HG03045 (cell line): ENCODE results near the gene EMC1.
"Not testable (repeated sequence)": the region's sequence is repeated elsewhere in the genome, so short reads cannot be mapped to it uniquely, and the experiment has no call there.

ENCODE experiments used
- ATAC-seq: cut with Tn5 transposase; IDR thresholded peaks from one replicate; pipeline ENCODE4 v1.9.1; 2021; ENCODE audit warnings: mild to moderate bottlenecking, moderate library complexity; ENCODE audit not compliant: unreplicated experiment

The EMC1 gene

DNA sequence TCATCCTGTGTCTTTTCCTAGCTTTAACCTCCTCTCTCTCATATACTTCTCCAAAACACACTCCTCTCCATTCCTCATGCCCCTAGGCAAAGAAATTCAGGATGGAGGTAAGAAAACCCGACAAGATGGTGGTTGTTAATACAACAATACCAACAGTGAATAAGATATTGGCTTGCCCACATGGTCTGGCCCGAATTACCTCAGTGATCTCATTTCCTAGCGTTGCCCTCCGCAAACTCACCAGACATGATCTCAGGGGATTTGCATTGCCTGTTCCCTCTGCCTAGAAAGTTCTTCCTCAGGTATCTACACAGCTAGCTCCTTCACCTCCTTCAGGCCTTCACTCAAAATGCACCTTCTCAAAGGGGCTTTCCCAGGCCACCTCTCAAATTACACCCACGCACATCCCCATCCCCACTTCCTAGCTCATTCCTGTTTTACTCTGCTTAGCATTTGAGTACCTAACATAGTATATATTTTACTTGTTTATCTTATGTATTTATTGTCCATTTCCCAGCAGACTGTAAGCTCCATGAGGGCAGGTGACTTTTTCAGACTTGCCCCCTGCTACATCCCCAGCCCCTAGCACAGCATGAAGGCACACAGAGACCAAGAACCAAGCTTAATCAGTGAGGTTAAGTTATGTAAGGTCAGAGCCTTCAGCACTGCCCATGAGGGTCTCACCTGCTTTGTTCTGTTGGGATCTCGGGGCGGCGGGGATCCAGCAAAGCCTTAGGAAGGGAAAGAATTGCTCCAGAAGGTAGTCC is 31.1 kb downstream of the EMC1 start:
- ATAC-seq = no peak

DNA sequence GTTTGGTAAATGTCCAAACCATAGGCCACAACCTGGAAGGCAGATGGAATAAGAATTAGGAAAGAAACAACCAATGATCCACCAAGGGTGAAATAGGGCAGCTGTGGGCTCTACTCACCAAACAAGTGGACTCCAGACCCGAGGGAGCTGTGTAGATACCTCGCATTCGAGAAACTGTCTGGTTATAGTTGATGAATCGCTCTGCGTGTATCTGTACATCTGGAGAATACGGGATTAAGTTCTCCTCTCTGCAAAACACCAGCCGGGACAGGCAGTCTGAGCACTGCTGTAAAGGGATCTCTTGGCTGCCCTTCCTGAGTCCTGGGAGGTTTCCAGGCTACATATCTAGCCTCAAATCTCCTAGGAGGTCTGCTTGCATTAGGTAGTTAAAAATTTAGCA is 31.9 kb downstream of the EMC1 start:
- no peak for ATAC-seq

DNA sequence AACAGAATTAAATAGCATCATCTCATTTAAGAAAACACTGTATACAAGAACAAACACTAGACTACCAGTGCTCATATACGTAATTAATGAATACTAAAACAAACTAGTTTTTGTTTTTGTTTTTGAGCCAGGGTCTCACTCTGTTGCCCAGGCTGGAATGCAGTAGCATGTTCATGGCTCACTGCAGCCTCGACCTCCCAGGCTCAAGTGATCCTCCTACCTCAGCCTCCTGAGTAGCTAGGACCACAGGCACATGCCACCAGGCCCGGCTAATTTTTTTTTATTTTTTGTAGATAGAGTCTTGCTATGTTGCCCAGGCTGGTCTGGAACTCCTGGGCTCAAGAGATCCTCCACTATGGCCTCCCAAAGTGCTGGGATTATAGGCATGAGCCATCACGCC is 34.7 kb downstream of the EMC1 start:
- ATAC-seq = not testable (repeated sequence)

DNA sequence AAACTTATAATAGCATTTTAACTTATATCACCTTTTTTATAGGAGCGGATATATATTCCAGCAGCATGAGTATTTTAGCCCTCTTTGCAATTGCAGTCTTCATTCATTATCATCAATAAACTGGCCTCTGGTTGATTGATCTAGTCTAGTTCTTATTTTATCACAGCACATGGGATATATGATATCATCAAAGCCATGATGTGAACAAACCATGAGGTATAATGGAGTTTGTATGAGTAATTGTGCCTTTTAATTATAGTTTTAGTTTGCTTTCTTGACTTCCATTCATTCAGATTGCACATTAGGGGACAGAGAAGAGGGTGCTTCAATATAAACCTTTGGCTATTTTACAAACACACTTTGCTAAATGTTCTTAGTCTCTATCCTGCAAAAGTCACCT is 37.7 kb downstream of the EMC1 start:
- ATAC-seq = no peak

DNA sequence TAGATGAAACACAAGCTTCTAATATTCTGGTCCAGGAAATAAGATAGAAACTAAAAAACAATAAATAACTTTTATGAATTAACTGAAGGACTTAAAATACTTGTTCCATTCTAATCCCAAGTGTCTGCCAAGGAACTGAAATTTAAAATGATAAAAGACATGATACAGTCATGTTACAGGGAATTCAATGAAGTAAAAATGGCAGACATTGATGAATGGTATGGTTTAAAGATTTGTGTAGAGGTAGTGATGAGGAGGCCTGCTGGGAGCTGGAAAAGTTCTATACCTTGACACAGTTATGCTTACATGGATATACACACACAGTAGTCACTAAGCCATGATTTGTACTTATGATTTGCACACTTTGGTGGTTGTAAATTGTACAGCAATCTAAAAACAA is 39.2 kb downstream of the EMC1 start:
- no peak for ATAC-seq

DNA sequence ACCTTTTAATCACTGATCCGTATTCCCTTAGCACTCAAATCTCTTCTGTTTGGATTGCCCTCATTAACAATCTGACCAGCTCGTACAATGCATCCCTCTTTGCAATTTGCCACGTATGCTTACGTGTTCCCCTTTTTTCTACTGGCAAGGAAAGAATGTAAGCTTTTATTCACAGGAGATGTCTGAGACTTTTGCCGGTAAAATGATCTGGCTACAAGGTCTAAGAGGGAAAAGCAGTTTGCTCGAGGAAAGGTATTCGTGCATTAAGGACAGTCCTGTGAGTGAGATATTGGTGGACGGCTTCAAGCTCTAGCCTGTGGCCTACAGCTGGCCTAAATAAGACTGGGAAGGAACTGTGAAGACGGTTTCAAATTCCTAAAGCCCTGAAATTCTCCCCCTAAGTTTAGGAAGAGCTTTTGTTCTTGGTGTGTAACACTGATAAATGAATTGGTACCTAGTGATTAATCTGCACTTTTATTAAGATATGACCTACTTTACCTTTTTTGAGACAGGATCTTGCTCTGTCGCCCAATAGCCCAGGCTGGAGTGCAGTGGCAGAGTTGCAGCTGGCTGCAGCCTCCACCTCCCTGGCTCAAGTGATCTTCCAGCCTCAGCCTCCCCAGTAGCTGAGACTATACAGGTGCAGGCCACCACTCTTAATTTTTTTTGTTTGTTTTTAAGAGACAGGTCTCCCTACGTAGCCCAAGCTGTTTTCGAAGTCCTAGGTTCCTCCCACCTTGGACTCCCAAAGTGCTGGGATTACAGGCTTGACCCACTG is 40.4 kb downstream of the EMC1 start:
- no peak for ATAC-seq

DNA sequence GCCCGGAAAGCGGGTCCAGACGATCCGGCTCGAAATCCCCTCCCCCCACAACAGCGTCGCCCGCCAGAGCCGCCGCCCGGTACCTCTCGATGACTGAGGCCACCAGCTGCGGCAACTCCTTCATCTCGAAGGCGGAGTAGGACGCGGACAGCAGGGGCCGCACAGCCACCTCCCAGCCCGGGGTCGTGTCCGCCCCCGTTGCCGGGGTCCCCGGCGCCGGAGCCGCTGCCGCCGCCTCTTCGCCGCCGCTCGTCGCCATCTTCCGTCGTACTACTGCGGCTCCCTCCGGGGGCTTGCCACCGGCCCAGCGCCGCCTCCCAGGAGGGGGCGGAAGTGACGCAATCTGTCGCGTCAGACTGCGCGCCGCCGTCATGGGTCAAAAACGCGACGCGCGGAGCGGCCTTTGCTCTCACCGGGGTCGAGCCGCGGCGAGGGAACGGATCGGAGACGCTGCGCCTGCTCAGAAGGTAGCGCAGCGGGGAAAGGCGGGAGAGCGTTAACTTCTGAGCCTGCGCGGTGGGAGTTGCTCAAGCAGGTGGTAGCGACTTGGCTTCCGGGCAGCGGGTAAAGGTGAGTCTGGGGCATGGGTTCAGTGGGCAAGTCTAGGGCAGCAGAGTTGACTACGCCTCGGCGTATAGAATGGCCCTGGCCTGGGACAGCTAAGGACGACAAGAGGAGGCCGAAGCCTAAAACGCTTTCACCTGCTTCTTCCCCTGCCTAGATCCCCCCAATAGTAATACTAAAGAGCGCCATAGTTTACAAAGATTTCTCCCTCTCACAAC is 41.1 kb downstream of the EMC1 start, which contains the start of gene UBR4:
Gene UBR4, minus strand, starts transcription at position 277 of the 782 bp plus-strand sequence. Its CDS starts 18 bp downstream, at position 259.
- peak; percentile 77 for ATAC-seq

DNA sequence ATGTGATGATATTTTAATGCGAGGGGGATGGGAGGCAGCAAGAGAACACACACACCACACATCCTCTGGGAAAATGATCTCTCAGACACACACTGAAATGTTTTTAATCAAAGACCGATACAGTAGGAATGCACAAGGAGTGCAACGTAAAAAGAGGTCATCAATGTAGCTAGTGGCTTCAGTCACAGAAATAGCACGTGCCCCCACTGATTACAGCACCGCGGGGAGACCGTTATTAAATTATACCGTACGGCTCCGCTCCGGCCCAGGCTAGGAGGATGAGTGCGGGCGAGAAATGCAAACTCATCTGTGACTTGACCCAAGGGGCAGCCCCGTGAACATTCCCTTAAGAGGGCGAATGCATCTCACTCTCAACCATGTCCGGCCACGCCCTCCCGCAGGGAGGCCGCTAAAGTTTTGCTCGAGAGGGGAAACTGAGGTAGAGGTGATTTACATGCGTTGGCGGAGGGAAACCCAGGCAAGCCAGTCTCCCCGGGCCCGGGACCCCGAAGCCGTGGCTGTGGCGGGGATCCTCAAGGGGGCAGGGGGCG is 41.8 kb downstream of the EMC1 start:
- peak; percentile 48 for ATAC-seq

DNA sequence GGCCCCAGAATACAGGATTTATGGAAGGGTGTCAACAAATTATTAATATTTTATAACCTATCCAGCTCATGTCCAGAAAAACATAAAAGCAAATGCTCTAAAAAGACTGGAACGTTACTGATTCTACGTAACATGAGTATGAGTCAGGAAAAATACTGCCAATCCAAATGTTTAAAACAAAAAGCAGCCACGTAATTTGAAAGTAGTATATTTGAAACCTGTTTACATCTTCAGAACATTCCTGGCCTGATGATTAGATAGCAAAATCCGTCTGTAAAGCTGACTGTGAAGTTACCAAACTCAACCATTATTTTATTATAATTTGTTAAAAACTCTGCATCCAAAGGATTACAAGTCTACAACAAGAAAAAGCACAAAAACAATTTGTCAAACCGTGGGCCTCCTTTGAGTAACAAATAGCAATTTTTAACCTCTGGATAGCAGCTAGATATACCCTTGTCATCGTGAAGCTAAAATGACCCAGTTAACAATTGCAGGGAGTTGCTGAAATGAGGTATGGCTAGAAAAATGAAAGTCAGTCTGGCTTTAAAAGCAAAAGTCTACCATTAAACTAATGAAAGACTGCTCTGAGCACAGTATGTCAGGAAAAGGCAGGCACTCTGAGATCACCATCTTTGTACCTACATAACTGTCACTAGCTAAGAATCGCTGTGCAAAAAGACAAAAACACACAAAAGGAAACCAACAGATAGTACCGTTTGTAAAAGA is 42.5 kb downstream of the EMC1 start:
- no peak for ATAC-seq

DNA sequence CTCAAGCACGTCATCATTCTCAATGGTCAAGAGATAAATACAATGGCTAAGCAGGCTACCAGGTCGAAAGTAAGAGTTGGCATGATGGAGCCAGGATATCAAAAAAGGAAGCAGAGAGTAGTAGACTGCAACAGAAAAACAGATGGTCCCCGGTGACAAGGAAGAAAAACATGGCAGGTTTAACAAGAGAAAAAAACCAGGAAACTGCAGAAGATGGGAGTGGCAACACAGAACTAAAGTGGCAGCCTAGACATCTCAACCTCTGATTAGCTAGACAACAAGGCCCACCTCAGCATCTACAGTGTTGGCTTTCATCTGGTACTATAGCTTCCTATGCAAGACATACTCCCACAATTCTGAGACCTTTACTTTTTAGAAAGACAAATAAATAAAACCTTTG is 44.4 kb downstream of the EMC1 start:
- no peak for ATAC-seq

DNA sequence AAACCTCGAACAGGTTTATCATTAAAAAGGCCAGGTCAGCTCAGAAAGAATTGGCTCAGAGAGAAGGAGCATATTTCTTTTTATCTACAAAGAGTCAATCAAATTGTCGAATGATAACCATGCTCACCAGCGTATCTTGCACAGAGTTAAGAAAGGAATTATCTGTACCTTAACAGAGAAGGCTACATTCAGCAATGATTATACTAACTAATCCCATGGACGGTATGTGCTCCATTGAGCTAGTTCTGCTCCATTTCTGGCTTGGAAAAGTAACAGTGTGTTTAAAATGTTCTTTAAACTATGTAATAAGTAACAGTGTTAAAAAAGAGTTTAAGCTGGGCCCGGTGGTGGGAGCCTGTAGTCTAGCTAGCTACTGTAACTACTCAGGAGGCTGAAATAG is 45.5 kb downstream of the EMC1 start:
- ATAC-seq = no peak

DNA sequence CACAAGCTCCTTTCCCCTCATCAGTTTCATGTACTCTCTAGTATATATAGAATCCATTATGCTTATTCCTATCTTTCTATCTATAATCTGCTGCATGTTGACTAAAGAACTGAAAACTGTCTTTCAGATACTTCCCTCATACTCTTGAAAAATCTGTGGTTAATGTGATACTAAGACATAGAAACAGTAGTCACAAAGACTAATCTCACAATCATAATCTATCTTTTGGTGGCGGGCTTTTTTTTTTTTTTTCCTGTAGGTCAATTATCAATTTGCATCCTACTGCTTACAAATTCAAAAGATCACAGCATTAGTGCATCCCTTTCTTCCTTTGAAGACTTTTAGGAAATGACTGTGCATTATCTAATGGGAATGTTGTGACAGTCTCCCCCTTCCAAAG is 45.9 kb downstream of the EMC1 start:
- no peak for ATAC-seq

DNA sequence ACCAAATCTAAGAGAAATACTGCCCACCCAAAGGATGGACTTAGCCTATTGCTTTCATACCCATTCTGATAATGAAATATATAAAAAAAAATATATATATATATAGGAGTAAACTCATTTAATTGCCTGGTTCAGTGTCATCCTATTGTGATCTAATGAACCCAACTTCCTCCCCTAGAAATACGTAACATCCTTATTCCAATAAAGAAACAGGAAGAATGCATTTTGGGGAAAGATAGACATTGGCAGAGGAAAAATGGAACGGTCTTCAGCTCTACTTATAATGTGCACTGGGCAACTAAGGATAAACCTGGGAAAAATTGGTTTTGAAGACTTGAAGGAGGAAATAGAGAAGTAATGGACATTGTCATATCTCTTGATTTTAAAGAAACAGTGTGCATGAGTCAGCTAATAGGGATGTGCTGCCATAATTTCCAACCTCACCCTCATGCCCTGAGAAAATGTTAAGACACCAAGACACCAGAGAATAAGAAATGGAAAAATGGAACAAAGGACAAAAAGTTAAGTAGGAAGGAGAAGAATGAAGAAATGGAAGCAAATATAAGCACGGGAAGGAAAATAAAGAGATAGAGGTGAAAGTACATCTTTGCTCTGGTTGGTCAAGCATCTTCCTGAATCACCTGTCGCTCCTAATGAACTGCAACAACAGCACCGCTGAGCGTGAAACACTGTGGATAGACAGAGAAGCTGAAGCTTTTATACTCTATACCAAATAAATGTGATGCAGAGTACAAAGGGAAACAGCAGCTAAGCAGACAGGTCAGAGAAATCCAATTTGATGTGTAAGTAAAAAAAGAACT is 46.7 kb downstream of the EMC1 start:
- no peak for ATAC-seq

DNA sequence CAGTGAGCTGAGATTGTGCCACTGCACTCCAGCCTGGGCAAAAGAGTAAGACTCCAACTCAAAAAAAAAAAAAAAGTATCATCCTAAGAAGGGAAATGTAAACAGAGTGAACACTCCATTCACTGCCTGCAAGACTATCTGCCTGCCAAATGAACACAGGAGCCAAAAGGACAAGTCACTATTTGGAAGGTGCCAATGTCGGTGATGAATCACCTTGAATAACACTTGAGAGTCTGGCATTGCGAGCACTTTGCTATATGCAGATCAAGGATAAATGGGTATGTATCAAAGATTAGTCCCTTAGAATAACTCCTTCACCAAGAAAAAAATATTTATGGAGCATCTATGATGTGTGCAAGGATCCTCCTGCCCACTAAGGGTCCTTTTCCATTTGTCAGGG is 47.9 kb downstream of the EMC1 start:
- no peak for ATAC-seq

DNA sequence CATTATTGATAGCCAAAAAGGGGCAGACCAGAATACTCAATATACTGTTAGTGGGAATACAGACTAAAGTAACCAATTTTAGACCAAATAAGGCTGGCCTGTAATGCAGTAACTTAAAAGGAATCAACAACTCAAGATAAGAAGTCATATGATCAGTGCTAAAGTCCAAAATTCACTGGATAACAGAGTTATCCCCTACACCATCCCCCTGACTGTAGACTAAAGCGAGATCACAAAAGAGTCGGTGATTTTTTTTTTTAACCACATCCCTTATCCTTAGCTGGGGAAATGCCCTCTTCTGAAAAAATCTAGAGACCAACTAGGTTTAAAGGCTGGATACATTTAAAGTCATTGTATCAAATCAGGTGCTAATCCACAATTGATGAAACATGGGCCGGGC is 48.9 kb downstream of the EMC1 start:
- no peak for ATAC-seq

DNA sequence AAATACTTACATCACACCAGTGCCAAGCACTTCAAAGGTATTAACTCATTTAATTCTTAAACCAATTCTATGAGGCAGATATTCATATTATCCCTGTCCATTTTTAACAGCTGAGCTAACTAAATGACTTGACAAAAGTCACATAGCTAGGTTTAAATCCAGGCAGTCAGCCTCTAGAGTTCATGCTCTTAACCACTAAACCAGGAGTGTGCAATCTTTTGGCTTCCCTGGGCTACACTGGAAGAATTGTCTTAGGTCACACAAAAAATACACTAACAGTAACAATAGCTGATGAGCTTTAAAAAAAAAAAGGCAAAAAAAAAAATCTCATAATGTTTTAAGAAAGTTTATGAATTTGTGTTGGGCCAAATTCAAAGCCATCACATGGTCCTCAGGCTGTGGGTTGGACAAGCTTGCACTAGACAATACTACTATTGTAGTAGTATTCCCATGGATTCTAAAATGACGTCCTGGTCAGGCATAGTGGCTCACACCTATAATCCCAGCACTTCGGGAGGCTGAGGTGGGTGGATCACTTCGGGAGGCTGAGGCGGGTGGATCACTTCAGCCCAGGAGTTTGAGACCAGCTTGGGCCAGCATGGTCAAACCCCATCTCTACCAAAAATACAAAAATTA is 51.2 kb downstream of the EMC1 start:
- no peak for ATAC-seq

DNA sequence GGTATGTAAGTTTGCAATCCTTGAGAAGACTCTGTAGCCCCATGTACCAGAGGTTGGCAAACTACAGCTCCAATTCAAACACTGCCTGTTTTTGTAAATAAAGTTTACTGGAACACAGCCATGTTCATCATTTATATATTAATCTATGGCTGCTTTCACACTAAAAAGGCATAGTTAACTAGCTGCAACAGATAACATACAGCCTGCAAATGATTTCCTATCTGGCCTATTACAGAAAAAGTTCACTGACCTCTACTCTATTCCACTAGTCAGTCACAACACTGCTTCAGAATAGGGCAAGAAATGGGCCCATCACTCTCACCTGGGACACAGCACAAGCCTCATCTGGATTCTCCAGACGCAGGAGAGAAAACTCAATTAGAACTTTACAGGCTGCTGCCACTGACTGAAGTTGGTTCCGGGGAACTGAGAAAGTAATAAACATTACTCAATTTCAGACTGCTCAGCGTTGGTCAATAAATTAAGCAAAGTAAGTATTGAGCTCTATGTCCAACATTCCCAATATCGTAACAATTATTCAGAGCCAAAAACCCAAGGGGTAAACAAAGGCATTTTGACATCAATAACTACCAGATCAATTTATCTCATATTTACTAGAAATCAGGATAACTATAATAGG is 51.9 kb downstream of the EMC1 start:
- ATAC-seq = no peak

DNA sequence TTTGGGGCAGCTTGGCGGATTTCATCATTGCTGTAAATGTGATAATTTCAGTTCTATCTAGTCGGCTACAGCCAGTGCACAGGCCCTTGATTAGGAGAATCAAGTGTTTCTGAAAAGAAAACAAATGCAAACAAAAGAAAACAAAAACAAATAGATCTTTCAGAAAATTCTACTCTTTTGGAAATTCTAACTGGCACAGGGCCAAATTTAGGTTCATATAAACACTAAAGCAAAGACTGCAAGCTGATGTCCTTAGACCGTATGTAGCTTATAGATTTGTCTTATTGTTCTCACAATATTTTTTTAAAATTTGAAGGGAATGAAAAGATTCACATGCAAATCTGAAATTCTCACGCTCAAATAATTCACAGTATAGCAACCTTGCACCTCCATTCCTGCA is 52.5 kb downstream of the EMC1 start:
- ATAC-seq = no peak

DNA sequence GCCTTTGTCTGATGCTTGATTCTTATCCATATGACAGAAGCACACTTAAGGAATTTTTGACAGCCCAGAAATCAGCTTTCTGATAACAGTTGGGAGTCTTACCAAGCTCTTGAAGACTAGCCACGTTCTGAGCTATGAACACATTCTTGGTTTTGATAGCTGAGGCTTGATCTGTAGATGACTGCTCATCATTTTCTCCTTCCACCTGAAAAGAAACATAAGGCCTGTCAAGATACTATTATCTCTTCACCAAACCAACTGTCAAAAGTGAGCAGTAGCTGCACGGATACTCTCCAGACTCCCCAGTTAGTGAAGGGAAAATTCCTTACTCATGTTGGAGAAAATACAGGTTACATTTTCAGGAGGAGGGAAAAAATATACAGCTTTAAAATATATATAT is 53.5 kb downstream of the EMC1 start:
- ATAC-seq = no peak
